Measurements from ENCODE around the gene KRCC1. TPM values are rescaled to one million over a fixed set of nuclear protein-coding genes. Genes with fewer than 3 reads are reported as not detected.
A peak's percentile ranks its signal among the peaks of the same experiment; 100 is the strongest.

Gene KRCC1
- total and polyA plus RNA-seq, 9 of the 15 experiments (the other 6 are each of a cell fraction or from before 2014, with no cell fraction given): 1.9 to 6.0 (median 2.2) TPM

DNA sequence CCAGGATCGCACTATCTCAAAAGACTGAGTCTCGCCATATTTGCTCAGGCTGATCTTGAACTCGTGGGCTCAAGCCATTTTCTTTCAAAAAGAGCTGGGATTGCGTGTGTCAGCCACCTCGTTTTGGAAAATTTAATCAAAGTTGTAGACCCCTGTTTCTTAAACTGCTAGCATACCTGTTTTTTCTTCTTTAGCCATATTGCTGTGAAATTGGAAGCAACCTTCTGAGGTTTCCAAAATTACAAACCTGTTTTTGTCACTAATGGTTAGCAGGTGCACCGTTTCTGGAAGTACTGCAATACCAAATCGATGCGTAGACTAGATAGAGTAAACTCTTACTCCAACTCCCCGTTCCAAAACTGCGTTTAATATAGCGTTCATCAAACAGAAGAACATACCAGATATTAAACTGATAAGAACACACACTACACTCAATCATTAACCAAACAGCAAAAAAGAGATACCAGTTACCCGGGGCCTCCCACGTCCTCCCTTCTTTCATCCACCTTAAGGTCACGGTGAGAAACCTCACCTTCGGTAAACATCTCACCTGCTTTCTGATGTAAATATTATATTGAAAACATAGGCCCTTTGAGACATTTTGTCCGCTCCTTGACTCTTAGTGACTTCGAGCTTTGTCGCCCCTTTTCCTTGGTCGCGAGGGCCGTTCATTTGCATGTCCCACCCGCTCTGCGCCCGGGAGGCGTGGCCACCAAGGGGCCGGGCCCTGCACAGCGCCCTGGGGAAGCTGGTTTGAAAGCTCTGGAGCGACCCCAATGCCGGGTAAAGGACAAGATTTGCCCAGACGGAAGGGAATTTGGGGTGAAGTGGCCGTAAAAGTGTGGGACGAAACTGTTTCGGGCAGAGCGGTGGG, 39.3 kb downstream of the KRCC1 start, which contains the start of gene RNU2-63P (continued):
- TF ChIP-seq, protein P1, sequence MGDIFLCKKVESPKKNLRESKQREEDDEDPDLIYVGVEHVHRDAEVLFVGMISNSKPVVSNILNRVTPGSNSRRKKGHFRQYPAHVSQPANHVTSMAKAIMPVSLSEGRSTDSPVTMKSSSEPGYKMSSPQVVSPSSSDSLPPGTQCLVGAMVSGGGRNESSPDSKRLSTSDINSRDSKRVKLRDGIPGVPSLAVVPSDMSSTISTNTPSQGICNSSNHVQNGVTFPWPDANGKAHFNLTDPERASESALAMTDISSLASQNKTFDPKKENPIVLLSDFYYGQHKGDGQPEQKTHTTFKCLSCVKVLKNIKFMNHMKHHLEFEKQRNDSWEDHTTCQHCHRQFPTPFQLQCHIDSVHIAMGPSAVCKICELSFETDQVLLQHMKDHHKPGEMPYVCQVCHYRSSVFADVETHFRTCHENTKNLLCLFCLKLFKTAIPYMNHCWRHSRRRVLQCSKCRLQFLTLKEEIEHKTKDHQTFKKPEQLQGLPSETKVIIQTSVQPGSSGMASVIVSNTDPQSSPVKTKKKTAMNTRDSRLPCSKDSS (IDR thresholded peaks at IDR 0.05; ENCODE audit: low read depth, partially characterized antibody): no peak
- TF ChIP-seq, protein P2, sequence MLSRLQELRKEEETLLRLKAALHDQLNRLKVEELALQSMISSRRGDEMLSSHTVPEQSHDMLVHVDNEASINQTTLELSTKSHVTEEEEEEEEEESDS (CRISPR knock-in tag; IDR thresholded peaks at IDR 0.05): peak; percentile 96
- TF ChIP-seq, protein P3, sequence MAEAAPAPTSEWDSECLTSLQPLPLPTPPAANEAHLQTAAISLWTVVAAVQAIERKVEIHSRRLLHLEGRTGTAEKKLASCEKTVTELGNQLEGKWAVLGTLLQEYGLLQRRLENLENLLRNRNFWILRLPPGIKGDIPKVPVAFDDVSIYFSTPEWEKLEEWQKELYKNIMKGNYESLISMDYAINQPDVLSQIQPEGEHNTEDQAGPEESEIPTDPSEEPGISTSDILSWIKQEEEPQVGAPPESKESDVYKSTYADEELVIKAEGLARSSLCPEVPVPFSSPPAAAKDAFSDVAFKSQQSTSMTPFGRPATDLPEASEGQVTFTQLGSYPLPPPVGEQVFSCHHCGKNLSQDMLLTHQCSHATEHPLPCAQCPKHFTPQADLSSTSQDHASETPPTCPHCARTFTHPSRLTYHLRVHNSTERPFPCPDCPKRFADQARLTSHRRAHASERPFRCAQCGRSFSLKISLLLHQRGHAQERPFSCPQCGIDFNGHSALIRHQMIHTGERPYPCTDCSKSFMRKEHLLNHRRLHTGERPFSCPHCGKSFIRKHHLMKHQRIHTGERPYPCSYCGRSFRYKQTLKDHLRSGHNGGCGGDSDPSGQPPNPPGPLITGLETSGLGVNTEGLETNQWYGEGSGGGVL (CRISPR knock-in tag; IDR thresholded peaks at IDR 0.05): peak; percentile 54; the same call in 1 of the 2 replicates
- TF ChIP-seq BRD9 (IDR thresholded peaks at IDR 0.05; ENCODE audit: low read depth, partially characterized antibody) (no peak), ZNF232 (CRISPR knock-in tag; IDR thresholded peaks at IDR 0.05) (0 out of 2 replicates have a peak, but pooled peaks have one; percentile 66), ZNF584 (CRISPR knock-in tag; IDR thresholded peaks at IDR 0.05; ENCODE audit: low read depth) (peak; percentile 54; the same call in 1 of the 2 replicates), ZNF830 (CRISPR knock-in tag; IDR thresholded peaks at IDR 0.05) (no peak; the same call in none of the 2 replicates), MAFF (IDR thresholded peaks at IDR 0.05; ENCODE audit: low read length) (peak; percentile 83), SAFB (IDR thresholded peaks at IDR 0.05; ENCODE audit: borderline replicate concordance, low read depth, low read length) (no peak), TAF1 (IDR thresholded peaks at IDR 0.05; ENCODE audit: control insufficient read depth, extremely low read depth, insufficient read depth, low read length, severe bottlenecking) (peak; percentile 36), SP2 (IDR thresholded peaks at IDR 0.05; ENCODE audit: extremely low read depth, low read depth, low read length, poor library complexity, severe bottlenecking) (no peak), ZNF384 (IDR thresholded peaks at IDR 0.05; ENCODE audit: low read depth, low read length) (peak; percentile 12; the same call in 1 of the 2 replicates), FIP1L1 (IDR thresholded peaks at IDR 0.05; ENCODE audit: low read depth, low read length, poor library complexity, severe bottlenecking) (peak; percentile 83), MBD2 (IDR thresholded peaks at IDR 0.05; ENCODE audit: borderline replicate concordance, low read depth) (peak; percentile 93), ZNF165 (CRISPR knock-in tag; IDR thresholded peaks at IDR 0.05; ENCODE audit: borderline replicate concordance) (no peak), ZNF583 (CRISPR knock-in tag; IDR thresholded peaks at IDR 0.05) (peak; percentile 7; the same call in 1 of the 2 replicates), ZNF175 (CRISPR knock-in tag; IDR thresholded peaks at IDR 0.05; ENCODE audit: low read depth) (no peak)
- TF ChIP-seq, protein P4, sequence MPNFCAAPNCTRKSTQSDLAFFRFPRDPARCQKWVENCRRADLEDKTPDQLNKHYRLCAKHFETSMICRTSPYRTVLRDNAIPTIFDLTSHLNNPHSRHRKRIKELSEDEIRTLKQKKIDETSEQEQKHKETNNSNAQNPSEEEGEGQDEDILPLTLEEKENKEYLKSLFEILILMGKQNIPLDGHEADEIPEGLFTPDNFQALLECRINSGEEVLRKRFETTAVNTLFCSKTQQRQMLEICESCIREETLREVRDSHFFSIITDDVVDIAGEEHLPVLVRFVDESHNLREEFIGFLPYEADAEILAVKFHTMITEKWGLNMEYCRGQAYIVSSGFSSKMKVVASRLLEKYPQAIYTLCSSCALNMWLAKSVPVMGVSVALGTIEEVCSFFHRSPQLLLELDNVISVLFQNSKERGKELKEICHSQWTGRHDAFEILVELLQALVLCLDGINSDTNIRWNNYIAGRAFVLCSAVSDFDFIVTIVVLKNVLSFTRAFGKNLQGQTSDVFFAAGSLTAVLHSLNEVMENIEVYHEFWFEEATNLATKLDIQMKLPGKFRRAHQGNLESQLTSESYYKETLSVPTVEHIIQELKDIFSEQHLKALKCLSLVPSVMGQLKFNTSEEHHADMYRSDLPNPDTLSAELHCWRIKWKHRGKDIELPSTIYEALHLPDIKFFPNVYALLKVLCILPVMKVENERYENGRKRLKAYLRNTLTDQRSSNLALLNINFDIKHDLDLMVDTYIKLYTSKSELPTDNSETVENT (CRISPR knock-in tag; IDR thresholded peaks at IDR 0.05): peak; percentile 98
- TF ChIP-seq, protein P5, sequence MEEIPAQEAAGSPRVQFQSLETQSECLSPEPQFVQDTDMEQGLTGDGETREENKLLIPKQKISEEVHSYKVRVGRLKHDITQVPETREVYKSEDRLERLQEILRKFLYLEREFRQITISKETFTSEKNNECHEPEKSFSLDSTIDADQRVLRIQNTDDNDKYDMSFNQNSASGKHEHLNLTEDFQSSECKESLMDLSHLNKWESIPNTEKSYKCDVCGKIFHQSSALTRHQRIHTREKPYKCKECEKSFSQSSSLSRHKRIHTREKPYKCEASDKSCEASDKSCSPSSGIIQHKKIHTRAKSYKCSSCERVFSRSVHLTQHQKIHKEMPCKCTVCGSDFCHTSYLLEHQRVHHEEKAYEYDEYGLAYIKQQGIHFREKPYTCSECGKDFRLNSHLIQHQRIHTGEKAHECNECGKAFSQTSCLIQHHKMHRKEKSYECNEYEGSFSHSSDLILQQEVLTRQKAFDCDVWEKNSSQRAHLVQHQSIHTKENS (CRISPR knock-in tag; IDR thresholded peaks at IDR 0.05): peak; percentile 90
